Gastrocnemius medialis (tissue), 4 donors: ENCODE data around the gene ERMP1. TPM values are rescaled to one million over a fixed set of nuclear protein-coding genes. Genes with fewer than 3 reads are reported as not detected.

ENCODE experiments used
- ATAC-seq, 2 donors: fragments of 150-250 bp; one replicate each; pipeline ENCODE4 v1.9.1; 2016
- DNase-seq, 2 donors: peaks; one replicate each; pipeline ENCODE4 v3.0.0-alpha.2; 2019
- H3K27ac ChIP-seq, 4 donors: fragments of 200-600 bp; sonication (generic); 1 replicate in 1 of 4; 2 replicates in 3 of 4; pipeline ENCODE4 v1.5.1; 2016 to 2018; ENCODE audit warnings: mild to moderate bottlenecking in 2 of 4, moderate library complexity in 1 of 4
- H3K27me3 ChIP-seq, 3 donors: fragments of 200-600 bp; sonication (generic) in 2 of 3; 1 replicate in 1 of 3; 2 replicates in 2 of 3; pipeline versions ENCODE4 v1.5.1 to v1.6.0; 2016 to 2019; ENCODE audit warnings: mild to moderate bottlenecking in 1 of 3, moderate library complexity in 1 of 3
- H3K36me3 ChIP-seq, 2 donors: fragments of 200-600 bp; sonication (generic) in 1 of 2; one replicate each; pipeline ENCODE4 v1.5.1; 2017 to 2018
- H3K4me1 ChIP-seq, 2 donors: fragments of 200-600 bp; sonication (generic) in 1 of 2; one replicate each; pipeline ENCODE4 v1.5.1; 2016 to 2017; ENCODE audit warnings: mild to moderate bottlenecking in 2 of 2
- H3K4me3 ChIP-seq, 4 donors: fragments of 200-600 bp; sonication (generic) in 3 of 4; 1 replicate in 1 of 4; 2 replicates in 3 of 4; pipeline ENCODE4 v1.5.1; 2016 to 2019; ENCODE audit warnings: mild to moderate bottlenecking in 2 of 4
- H3K9me3 ChIP-seq, 3 donors: fragments of 200-600 bp; sonication (generic) in 2 of 3; 1 replicate in 1 of 3; 2 replicates in 2 of 3; pipeline ENCODE4 v1.5.1; 2016 to 2019
- POLR2A ChIP-seq, 2 donors: fragments of 450-650 bp; IDR thresholded peaks; one replicate each; pipeline ENCODE4 v1.6.1; 2017; ENCODE audit warnings: antibody characterized with exemption in 2 of 2, mild to moderate bottlenecking in 2 of 2, moderate library complexity in 2 of 2
- in situ Hi-C, 4 donors: fragments of 200-750 bp; cut with MboI; loops; one replicate each; pipeline versions ENCODE4 v1.15.0 to v1.8.0; 2017; ENCODE audit warnings: low sequenced_read_pairs in 4 of 4
- intact Hi-C: fragments of 100-400 bp; cut with DNase I; formaldehyde crosslinking; loops from one replicate; pipeline ENCODE4 v1.15.1; 2023; ENCODE audit warnings: low total_unique reads
- total RNA-seq, 4 donors: library from RNA; depleted of rRNA; stranded (reverse); fragments of >200 nt; gene quantifications; one replicate each; pipeline versions ENCODE4 v1.1.0 to v1.2.3, GENCODE V29; 2016
- TF ChIP-seq, protein P1 (sequence below), 5 experiments: fragments of 450-650 bp in 3 of 5; fragments of 200-600 bp in 2 of 5; sonication (generic) in 2 of 5; IDR thresholded peaks in 4 of 5; conservative IDR thresholded peaks in 1 of 5; 1 replicate in 4 of 5; 2 replicates in 1 of 5; pipeline ENCODE4 v1.5.1; 2016 to 2019; ENCODE audit warnings: antibody characterized with exemption in 5 of 5, mild to moderate bottlenecking in 3 of 5, moderate library complexity in 3 of 5

The ERMP1 gene
- total RNA-seq, 4 donors from 2014 or later = 4.4 to 7.4 (median 6.3) TPM

DNA sequence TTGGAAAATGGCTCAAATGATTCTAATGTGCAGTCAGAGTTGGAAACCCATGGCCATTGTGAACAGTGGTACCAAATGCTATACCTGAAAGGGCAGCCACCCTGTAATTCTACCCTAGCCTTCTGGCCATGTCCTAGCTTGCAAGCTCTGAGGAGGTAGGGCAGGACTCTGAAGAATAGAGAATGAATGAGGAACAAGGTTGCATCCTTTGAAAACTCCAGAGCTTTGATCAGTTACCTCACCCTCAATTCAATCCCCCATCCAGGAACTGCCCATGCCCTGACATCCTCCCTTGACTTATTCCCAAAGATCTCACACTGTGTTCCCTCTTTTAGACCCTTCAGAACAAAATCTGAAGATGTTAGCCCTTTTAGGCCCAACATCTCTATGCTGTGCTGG is 17.8 kb upstream of the ERMP1 start:
- no peaks in the 10 kb centered on the region for H3K9me3 ChIP-seq
- ATAC-seq (no peak), DNase-seq (no peak)
- intact Hi-C loops (no loop called here), in situ Hi-C loops (no loop called here)
- no peak overlapping the region for H3K27ac ChIP-seq
- no peak overlapping the region for H3K4me3 ChIP-seq
- no peaks in the 10 kb centered on the region for H3K36me3 ChIP-seq
- TF ChIP-seq POLR2A (IDR thresholded peaks at IDR 0.05) = no peak
- TF ChIP-seq, protein P1, sequence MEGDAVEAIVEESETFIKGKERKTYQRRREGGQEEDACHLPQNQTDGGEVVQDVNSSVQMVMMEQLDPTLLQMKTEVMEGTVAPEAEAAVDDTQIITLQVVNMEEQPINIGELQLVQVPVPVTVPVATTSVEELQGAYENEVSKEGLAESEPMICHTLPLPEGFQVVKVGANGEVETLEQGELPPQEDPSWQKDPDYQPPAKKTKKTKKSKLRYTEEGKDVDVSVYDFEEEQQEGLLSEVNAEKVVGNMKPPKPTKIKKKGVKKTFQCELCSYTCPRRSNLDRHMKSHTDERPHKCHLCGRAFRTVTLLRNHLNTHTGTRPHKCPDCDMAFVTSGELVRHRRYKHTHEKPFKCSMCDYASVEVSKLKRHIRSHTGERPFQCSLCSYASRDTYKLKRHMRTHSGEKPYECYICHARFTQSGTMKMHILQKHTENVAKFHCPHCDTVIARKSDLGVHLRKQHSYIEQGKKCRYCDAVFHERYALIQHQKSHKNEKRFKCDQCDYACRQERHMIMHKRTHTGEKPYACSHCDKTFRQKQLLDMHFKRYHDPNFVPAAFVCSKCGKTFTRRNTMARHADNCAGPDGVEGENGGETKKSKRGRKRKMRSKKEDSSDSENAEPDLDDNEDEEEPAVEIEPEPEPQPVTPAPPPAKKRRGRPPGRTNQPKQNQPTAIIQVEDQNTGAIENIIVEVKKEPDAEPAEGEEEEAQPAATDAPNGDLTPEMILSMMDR (IDR thresholded peaks at IDR 0.05 in 4 of 5, conservative IDR thresholded peaks at IDR 0.05 in 1 of 5) = no peak
- H3K27me3 ChIP-seq = no peaks in the 10 kb centered on the region
- H3K4me1 ChIP-seq = peaks cover 4 to 6% of the 10 kb centered on the region in 2 donors

DNA sequence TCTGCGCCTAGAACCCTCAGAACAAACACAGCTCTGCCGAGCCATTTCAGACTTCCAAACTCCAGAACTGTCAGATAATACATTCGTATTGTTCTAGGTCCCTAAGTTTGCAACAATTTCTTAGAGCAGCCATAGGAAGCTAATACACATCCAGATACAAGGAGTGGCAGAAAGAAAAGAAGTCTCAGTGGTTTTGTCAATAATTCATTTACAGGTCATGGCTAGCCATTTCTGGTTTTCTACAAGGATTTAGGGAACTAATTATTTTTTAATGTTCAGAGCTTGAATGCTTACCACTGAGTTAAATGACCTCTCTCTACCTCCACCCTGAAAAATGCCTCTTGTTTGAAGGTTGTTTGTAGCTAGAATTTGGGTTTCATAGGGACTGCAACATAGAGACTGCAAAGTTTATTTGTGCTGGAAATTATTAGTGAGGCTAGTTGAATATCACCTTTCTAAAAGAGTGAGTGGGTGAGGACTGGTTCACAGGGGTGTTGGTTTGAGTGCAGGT is 15.5 kb upstream of the ERMP1 start:
- intact Hi-C loops (no loop called here), in situ Hi-C loops (no loop called here)
- ATAC-seq (no peak), DNase-seq (no peak)
- H3K4me3 ChIP-seq = no peak overlapping the region
- no peaks in the 10 kb centered on the region for H3K27me3 ChIP-seq
- no peak overlapping the region for H3K27ac ChIP-seq
- H3K4me1 ChIP-seq = peaks cover 3 to 4% of the 10 kb centered on the region in 2 donors
- H3K36me3 ChIP-seq = no peaks in the 10 kb centered on the region
- TF ChIP-seq, protein P1 (IDR thresholded peaks at IDR 0.05 in 4 of 5, conservative IDR thresholded peaks at IDR 0.05 in 1 of 5) = no peak
- TF ChIP-seq POLR2A (IDR thresholded peaks at IDR 0.05) = no peak
- no peaks in the 10 kb centered on the region for H3K9me3 ChIP-seq

DNA sequence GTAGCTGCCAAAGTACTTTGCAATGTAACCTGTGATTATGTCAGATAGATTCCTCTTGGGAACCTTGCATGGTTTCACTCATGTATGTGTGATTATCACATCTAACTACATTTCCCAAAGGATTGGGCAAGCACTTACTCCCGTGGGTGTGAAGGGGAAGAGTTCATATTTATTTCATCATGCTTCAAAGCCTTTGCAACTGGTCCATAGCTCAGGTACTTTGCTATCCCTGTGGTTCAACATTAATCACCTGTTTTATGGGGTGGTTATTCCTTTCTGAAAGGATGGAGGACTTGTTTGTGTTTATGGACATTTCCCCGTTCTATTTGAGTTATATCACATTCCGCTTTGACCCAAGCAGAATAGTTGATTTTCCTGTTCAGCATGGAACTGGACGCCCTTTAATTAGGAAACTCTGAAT is 13.6 kb upstream of the ERMP1 start:
- no peaks in the 10 kb centered on the region for H3K4me1 ChIP-seq
- in situ Hi-C loops (no loop called here), intact Hi-C loops (no loop called here)
- no peak for DNase-seq
- H3K27ac ChIP-seq = no peak overlapping the region
- H3K36me3 ChIP-seq = no peaks in the 10 kb centered on the region
- no peaks in the 10 kb centered on the region for H3K27me3 ChIP-seq
- no peak for ATAC-seq
- no peak overlapping the region for H3K4me3 ChIP-seq
- H3K9me3 ChIP-seq = no peaks in the 10 kb centered on the region
- TF ChIP-seq, protein P1 (IDR thresholded peaks at IDR 0.05 in 4 of 5, conservative IDR thresholded peaks at IDR 0.05 in 1 of 5) = no peak
- no peak for TF ChIP-seq POLR2A (IDR thresholded peaks at IDR 0.05)

DNA sequence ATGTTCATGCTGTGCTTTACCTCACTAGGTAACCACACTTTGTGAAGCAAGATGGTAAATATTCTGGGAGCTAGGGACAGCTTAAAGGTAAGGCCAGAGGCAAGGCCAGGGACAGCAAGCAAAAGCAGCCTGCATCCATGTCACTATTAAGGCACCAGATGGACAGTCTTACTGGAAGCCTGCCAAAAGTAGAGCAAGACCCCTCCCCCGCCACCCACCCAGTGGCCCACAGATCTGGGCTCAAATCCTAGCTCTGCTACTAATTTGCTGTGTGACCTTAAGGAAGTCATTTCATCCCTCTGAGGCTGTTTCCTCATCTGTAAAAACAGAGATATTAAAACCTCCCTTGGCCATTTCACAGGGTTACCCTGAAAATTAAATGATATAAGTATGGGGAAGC is 13.2 kb upstream of the ERMP1 start:
- in situ Hi-C loops = no loop called here

More for the DNA sequence above, 13.2 kb upstream of the ERMP1 start:
- H3K4me3 ChIP-seq = no peak overlapping the region
- H3K27ac ChIP-seq = no peak overlapping the region
- no peaks in the 10 kb centered on the region for H3K9me3 ChIP-seq
- H3K4me1 ChIP-seq = no peaks in the 10 kb centered on the region
- TF ChIP-seq, protein P1 (IDR thresholded peaks at IDR 0.05 in 4 of 5, conservative IDR thresholded peaks at IDR 0.05 in 1 of 5) = no peak
- TF ChIP-seq POLR2A (IDR thresholded peaks at IDR 0.05) = no peak
- no peak for ATAC-seq
- intact Hi-C loops = no loop called here
- no peaks in the 10 kb centered on the region for H3K27me3 ChIP-seq
- no peak for DNase-seq
- H3K36me3 ChIP-seq = no peaks in the 10 kb centered on the region
